DMS79 treated with DMSO at 0.1 percent for 48 hours (cell line): Measurements from ENCODE around the gene CD101.

Experiments used
- DNase-seq: peaks from one replicate; lab custom pipeline; 2025; lab: John Stamatoyannopoulos, UW

CD101 gene

DNA sequence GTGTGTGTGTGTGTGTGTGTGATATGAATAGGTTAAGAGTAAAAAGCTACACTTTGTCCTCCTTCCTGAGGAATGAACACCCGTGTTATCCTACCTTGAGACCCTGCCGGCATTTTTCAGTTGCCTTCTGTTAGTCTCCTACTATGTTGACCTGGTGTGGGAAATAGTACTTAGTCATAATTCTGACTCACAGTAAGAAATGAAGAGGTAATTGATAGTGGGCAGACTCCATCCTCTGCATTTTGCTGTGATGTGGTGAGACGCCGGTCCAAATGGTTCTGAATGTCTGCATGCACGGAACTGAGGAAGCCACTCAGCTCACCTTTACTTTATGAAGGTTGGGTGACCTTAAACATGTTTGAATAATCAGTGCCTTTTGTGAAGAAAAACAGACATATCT is 12.6 kb downstream of the CD101 start:
- DNase-seq = no peak

DNA sequence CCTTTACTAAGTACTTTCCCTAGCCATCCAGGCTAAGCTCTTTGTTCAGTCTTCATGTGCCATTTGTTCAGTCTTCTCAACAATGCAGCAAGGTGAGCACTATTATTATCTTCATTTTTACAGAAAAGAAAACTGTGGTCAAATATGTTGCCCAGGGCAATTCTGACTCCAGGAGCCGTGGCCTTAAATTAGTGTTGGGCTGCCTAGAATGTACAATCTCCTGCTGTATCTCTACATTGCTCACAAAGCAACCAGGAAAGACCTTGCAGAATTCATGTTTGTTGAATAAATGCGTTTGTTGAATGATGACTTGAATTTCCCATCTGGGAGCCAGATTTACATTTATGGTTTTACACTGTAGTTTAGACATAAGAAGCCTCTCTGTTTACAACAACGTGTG is 14.2 kb downstream of the CD101 start:
- peak; percentile 27 for DNase-seq

GRCh38 chr1:117017062-117017461 is 15.5 kb downstream of the CD101 start:
- DNase-seq = no peak

GRCh38 chr1:117017648-117018047 is 16.1 kb downstream of the CD101 start:
- no peak for DNase-seq

DNA sequence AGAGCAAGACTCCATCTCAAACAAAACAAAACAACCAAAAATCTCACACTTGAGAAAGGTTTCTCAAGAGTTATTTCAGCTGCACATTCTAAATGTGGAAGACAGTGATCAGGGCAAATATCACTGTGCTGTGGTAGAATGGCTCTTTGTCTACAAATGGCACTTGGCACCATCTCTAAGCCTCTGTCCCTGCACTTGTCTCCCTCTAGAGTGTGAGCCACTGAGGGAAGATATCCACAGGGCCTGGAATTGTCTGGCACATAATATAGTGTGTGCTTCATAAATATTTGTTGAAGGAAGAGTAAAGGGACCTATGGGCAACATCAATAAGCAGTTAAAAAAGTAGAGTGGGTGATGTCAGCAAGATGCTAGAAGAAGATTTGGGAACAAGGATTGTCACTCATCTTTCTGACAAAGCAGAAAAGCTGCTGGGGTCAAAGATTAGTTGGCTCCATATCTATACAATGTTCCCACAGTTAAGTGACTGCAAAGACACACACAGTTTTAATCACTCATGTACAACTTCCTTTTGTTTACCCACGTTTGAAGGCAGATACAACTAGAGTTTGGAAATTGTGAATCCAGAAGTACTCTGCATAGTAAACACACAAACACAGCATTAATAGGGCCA is 19.1 kb downstream of the CD101 start:
- DNase-seq = no peak

DNA sequence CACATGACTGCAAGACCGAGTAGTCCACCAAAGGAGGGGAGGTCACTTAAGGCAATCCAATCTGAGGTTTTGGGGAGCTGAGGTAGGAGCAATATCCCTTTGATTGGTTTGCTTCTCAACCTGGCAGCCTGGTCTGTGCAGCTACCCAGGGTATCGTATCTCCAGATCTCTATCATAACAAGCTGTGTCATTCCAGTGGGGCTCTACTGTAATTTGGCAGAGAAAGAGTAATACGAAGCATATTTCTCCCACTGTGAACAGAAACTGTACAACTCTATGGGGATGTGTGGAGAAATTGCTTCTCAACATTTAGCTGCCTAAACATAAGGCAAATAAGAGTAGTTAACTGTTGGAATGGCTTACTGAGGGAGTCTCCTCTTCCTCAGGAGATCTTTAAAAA is 20.6 kb downstream of the CD101 start:
- no peak for DNase-seq

GRCh38 chr1:117025568-117025967 is 24.0 kb downstream of the CD101 start:
- no peak for DNase-seq

GRCh38 chr1:117026361-117026760 is 24.8 kb downstream of the CD101 start:
- no peak for DNase-seq

DNA sequence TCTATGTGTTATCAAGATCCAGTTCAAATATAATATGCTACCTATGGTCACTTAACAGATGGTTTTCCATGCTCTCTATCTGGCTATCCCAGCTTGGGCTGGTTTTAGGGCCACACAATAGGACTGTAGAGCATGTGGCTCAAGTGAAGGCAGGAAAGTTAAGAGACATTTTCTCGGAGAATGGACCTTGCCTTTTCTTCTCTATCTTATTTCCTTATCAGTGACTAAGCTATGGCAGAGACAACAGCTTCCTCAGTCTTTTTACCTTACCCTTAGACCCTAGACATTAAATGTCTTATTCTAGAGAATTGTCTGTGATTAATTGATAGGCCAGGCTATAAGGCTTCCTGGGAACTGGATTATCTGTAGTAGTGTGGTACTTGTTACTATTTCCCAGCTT is 28.1 kb downstream of the CD101 start:
- no peak for DNase-seq

DNA sequence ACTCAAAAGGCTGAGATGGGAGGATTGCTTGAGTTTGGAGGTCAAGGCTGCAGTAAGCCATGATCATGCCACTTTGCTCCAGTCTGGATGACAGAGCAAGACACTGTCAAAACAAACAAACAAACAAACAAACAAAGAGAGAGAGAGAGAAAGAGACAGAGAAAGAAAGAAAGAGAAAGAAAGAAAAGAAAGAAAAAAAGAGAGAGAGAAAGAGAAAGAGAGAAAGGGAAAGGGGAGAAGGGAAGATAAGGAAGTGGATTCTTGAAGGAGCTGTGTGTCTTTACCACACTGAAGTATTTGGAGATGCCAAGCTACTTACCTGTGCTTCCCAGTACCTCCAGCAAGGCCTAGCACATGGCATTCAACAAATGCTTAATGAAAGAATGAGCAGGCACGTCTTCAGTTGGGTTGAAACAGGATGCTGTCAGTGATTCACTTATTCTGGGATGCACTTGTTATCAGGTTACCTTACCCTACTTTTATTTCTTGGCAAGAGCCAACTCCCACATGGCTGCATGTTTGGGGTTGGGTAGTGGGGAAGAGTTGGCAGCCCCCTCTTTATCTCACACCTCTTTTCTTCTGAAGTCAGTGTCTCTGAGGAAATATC is 28.8 kb downstream of the CD101 start:
- no peak for DNase-seq

DNA sequence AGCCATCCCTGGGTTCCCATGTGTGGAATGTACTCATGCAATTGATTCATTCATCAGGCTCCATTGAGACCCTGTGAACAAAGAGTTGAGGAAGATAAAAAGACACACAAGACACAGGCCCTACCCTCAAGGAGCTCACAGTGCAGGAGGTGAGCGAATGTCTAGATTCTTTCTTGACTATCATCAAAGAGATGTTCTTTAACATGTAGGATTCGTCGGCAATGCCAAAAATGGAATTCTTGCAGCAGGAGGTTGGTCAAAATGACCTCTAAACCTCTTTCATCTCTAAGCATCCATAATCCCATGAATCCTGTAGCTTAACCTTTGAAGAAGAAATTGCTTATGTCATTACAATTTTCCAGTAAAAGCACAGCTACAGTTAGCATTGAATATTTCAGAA is 30.7 kb downstream of the CD101 start:
- DNase-seq = no peak

DNA sequence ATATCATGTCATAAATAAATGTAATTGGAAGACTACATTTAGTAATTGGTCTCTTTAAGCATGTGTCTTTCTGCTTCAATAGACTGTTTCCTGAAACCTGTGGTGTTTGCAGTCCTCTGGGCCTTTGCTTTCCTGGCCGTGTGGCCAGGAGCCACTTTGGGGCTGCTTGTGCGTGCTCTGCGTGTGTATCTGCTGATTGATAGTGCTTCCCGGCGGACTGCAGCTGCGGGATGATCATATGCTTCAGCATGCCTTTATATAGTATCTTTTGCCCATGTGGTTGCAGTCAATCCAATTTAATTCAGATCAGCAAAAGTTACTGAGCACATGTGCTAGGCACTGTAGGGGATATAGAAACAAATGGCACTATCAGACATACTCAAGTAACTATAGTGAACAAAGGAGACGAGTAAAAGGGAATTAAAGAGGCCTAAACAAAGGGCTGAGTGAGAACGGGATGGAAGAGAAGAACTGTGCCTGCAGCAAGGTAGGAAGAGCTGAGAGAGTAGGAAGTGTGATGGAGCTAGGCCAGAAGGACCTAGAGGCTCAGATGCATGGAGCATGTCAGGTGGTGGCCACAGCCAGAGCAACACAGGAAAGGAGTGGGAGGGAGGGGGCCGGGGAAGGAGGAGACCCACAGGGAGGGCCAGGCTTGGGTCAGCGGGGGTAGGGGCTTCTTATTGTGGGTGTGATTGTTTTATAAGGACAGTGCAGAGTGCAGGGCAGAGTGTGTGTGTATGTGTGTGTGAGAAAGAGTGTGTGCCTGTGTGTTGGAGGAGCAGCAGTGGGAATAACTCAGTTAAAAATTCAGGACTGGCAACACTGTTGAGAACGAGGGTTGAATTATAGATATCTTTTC is 31.4 kb downstream of the CD101 start:
- no peak for DNase-seq

DNA sequence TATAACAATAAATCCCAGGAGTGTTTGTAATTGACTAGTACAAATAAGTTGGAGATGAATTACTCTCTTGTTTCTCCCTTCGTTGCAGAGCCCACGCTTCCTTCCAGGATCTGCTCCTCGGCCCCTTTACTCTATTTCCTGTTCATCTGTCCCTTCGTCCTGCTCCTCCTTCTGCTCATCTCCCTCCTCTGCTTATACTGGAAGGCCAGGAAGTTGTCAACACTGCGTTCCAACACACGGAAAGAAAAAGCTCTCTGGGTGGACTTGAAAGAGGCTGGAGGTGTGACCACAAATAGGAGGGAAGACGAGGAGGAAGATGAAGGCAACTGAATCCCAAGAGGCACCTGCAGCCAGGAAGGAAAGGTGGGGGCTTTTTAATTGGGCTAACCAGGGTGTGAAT is 32.2 kb downstream of the CD101 start:
- DNase-seq = no peak

DNA sequence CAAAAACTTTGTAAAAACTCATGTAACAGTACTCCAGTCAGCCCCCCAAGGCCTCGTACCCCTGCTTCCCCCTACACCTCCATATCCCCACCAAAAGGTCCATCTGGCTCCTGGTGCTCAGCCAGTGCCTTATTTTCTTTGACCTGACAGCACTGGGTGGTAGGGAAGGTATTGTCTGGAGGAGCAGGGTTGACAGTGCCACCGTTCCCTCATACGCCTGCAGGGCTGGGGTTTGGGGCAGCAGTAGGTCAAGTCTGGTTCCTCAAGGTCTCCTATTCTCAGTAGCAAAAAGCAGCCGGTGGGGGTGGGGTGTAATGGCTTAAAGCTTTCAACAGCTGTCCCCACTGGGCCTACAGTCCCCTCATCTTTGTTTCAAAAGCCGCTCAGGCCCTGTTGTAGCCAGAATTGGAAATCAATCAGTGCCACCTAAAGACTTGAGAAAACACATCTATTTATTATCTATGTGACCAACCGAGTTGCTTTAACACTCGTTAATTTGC is 33.3 kb downstream of the CD101 start:
- no peak for DNase-seq

DNA sequence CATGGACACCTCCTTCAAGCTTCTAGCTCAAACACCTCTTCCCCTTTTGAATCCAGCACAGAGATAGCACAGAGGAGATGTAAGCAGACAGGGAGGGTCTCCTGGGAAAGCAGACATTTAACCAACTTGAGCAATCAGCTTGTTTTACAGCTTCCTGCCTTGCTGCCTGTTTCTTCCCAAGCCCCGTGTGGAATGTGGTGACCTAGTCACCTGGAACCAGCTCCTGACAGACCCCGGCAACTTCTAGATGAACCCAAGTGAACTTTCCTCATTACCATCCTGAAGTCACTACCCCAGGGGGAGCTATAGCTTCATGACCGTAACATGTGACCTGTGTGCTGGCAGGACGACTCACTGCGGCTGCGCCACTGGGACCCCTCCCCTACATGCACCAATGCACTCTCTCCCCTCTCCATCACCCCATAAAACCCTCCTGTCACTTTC is 34.5 kb downstream of the CD101 start:
- no peak for DNase-seq

DNA sequence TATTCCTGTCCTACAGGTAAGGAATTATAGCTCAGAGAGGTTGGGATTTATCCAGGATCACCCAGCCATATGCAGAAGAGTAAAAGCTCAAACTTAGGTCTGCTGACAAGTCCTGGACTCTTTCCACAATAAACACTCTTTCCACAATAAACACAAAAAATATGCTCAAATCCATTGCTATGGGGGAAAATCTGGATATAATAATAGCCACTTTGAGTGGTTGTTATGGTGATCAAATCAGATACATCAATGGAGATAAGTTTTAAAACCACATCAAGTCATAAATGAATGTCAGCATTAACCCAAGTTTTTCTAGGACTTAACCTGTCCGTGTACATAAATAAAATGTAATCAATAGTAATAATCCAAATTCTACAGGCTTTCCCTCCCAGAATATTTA is 36.2 kb downstream of the CD101 start:
- DNase-seq = no peak

DNA sequence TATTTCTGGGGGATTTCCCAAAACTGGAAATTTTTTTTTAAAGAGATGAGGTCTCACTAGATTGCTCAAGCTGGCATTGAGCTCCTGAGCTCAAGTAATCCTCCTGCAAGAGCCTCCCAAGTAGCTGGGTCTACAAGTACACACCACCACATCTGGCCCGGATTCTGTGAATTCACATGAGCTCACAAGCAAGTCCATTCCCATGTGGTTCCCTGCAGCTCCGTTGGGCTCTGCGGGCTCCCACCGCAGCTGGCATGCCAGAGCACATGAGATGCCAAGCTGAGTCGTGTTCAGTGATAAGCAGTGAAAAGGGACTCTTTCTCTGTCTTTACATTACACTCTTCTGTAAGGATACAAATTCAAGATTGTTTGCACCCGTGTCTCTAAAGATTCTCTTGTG is 36.7 kb downstream of the CD101 start:
- no peak for DNase-seq

DNA sequence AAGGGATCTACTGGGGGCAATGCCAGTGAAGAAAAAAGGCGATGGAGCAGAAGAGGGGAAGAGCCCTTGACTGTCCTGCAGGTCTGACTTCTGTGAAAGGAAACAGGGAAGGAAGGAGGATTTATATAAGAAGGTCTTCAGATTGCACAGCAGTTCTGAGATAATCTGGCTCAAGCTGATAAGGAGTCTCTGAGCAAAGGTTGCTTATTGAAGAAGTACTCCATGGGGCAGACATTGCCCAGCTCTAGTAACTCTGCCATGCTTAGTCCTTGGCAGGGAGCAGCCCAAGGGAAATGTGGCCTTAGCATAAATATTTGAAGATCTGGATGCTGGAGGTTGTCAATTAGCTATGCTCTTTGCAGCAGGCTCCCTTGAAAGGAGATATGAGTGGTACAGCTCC is 42.7 kb downstream of the CD101 start:
- no peak for DNase-seq

- DNase-seq = no peak
Measured at GRCh38 chr1:117045644-117046043, 44.1 kb downstream of the CD101 start.

GRCh38 chr1:117046781-117047180 is 45.2 kb downstream of the CD101 start:
- no peak for DNase-seq

- no peak for DNase-seq
Measured at GRCh38 chr1:117047271-117047670, 45.7 kb downstream of the CD101 start.

GRCh38 chr1:117049857-117050256 is 48.3 kb downstream of the CD101 start:
- DNase-seq = no peak
